ENCODE data around the gene MACROH2A2. TPM values are rescaled to one million over a fixed set of nuclear protein-coding genes. Genes with fewer than 3 reads are reported as not detected.

The MACROH2A2 gene
- total and polyA plus RNA-seq, 10 of the 15 experiments (the other 5 are each of a cell fraction or from before 2014, with no cell fraction given), result 0.14 to 0.24 TPM; not detected in 8

GRCh38 chr10:70109064-70109729, 56.6 kb downstream of the MACROH2A2 start (continued):
- TF ChIP-seq ZNF592 (IDR thresholded peaks at IDR 0.05), result no peak

- FAIRE-seq (no peak), ATAC-seq (no peak), DNase-seq (ENCODE audit: low read depth, low spot score) (no peak)
- Histone ChIP-seq H3K9ac (ENCODE audit: control insufficient read depth, insufficient read depth, low read length) (no peak overlapping the region), H3K4me2 (ENCODE audit: control insufficient read depth, insufficient read depth) (no peak overlapping the region), H3K27me3 (replicated peaks in 1 of 2; ENCODE audit: control insufficient read depth in 2 of 2, insufficient read depth in 2 of 2, low read length in 1 of 2) (no peaks in the 10 kb centered on the region), H3K27ac (ENCODE audit: control insufficient read depth, insufficient read depth) (no peak overlapping the region), H3K9me3 (replicated peaks; ENCODE audit: control insufficient read depth, insufficient read depth, low read length) (no peaks in the 10 kb centered on the region), H4K20me1 (ENCODE audit: control insufficient read depth, insufficient read depth) (no peaks in the 10 kb centered on the region), H3K4me1 (ENCODE audit: control insufficient read depth, insufficient read depth, low read length) (peaks cover 18% of the 10 kb centered on the region), H3K36me3 (ENCODE audit: control insufficient read depth in 2 of 2, insufficient read depth in 2 of 2, low read length in 1 of 2) (peaks cover 17 to 23% of the 10 kb centered on the region in 2 experiments), H2AFZ (ENCODE audit: control insufficient read depth, low read depth, low read length) (no peak overlapping the region), H3K79me2 (ENCODE audit: control insufficient read depth, insufficient read depth, low read length) (no peaks in the 10 kb centered on the region), H3K4me3 (no peak overlapping the region)
- in situ Hi-C loops (cut with MboI), result no loop called here
- ChIA-PET SMC1A (ENCODE audit: uncharacterized antibody, unreplicated experiment) (no interaction called here), CTCF (interaction anchor here (1.6 kb wide), 1 partner anchor 154 kb away, joined by 4 read pairs; no protein-coding TSS in a partner anchor), POLR2A (no interaction called here), RAD21 (ENCODE audit: unreplicated experiment) (no interaction called here)
- intact Hi-C loops (cut with micrococcal nuclease; ENCODE audit: unreplicated experiment), result no loop called here
- BruUV-seq (replicated peaks), result no TSS peak
- TF ChIP-seq IRF5 (IDR thresholded peaks at IDR 0.05; ENCODE audit: borderline replicate concordance) (no peak), NFYB (IDR thresholded peaks at IDR 0.05; ENCODE audit: insufficient read depth, low read depth, low read length) (no peak), ZNF217 (IDR thresholded peaks at IDR 0.05) (no peak), PML (IDR thresholded peaks at IDR 0.05; ENCODE audit: low read length) (no peak), NKRF (conservative IDR thresholded peaks at IDR 0.05) (no peak), ZNF622 (IDR thresholded peaks at IDR 0.05) (no peak), CTCF (IDR thresholded peaks at IDR 0.05 in 2 of 3, conservative IDR thresholded peaks at IDR 0.05 in 1 of 3; ENCODE audit: control insufficient read depth in 2 of 3, extremely low read depth in 1 of 3, insufficient read depth in 1 of 3, low read depth in 3 of 3, low read length in 3 of 3) (no peak)
- 96% methylated on average over 20 of the region's 22 CpGs for WGBS (ENCODE audit: insufficient coverage, insufficient replicate concordance, low lambda C conversion rate, missing lambda C conversion rate)
These were observed 58.9 kb downstream of the MACROH2A2 start for GRCh38 chr10:70111496-70111895.

All from GM12878 (cell line).